HepG2 (cell line): ENCODE measurements around the gene PAIP1. TPM values are rescaled to one million over a fixed set of nuclear protein-coding genes. Genes with fewer than 3 reads are reported as not detected.

Source experiments
- ATF6 ChIP-seq: sonication (generic); formaldehyde crosslinking; conservative IDR thresholded peaks from 2 replicates; pipeline ENCODE4 v1.4.0; 2020; ENCODE audit warnings: missing genetic modification reagents
- ATM ChIP-seq: fragments of 450-650 bp; IDR thresholded peaks from 2 replicates; pipeline ENCODE4 v1.7.1; 2017; ENCODE audit warnings: mild to moderate bottlenecking, borderline replicate concordance
- DR1 ChIP-seq: sonication (generic); formaldehyde crosslinking; IDR thresholded peaks from 2 replicates; pipeline ENCODE4 v1.8.0; 2021; ENCODE audit warnings: mild to moderate bottlenecking, missing genetic modification reagents, inconsistent platforms
- EEA1 ChIP-seq: sonication (generic); formaldehyde crosslinking; IDR thresholded peaks from 2 replicates; pipeline ENCODE4 v1.5.1; 2020; ENCODE audit warnings: mild to moderate bottlenecking, missing genetic modification reagents, borderline replicate concordance
- HNF1A ChIP-seq, 2 experiments: sonication (generic) in 1 of 2; formaldehyde crosslinking in 1 of 2; IDR thresholded peaks; 2 replicates each; pipeline versions ENCODE4 v1.4.0 to v1.6.1; 2016 to 2020; ENCODE audit warnings: borderline replicate concordance in 1 of 2, low read depth in 1 of 2, mild to moderate bottlenecking in 1 of 2, missing genetic modification reagents in 1 of 2
- MIER2 ChIP-seq: IDR thresholded peaks from 2 replicates; pipeline ENCODE4 v1.6.1; 2016; ENCODE audit warnings: missing biosample characterization, missing genetic modification reagents
- PBX2 ChIP-seq: IDR thresholded peaks from 2 replicates; pipeline ENCODE4 v1.6.1; 2016; ENCODE audit warnings: control low read depth
- PCBP2 ChIP-seq: fragments of 200-400 bp; formaldehyde crosslinking; optimal IDR thresholded peaks from 2 replicates; pipeline ENCODE3; 2018; ENCODE audit warnings: low read length, low read depth; ENCODE audit not compliant: poor library complexity, severe bottlenecking
- ZBED4 ChIP-seq: sonication (generic); formaldehyde crosslinking; IDR thresholded peaks from 2 replicates; pipeline ENCODE4 v1.4.0; 2020; ENCODE audit warnings: missing genetic modification reagents, borderline replicate concordance
- ZBTB14 ChIP-seq: sonication (generic); formaldehyde crosslinking; IDR thresholded peaks from 2 replicates; pipeline ENCODE4 v1.4.0; 2020; ENCODE audit warnings: missing genetic modification reagents
- ZFP36L2 ChIP-seq: sonication (generic); formaldehyde crosslinking; IDR thresholded peaks from 2 replicates; pipeline ENCODE4 v1.4.0; 2020; ENCODE audit warnings: missing genetic modification reagents
- ZNF225 ChIP-seq: sonication (generic); formaldehyde crosslinking; IDR thresholded peaks from 2 replicates; pipeline ENCODE4 v1.4.0; 2020; ENCODE audit warnings: mild to moderate bottlenecking, missing genetic modification reagents
- ZNF263 ChIP-seq: sonication (generic); formaldehyde crosslinking; IDR thresholded peaks from 2 replicates; pipeline ENCODE4 v1.4.0; 2020; ENCODE audit warnings: missing genetic modification reagents
- ZNF704 ChIP-seq: sonication (generic); formaldehyde crosslinking; IDR thresholded peaks from 2 replicates; pipeline ENCODE4 v1.8.1; 2023; ENCODE audit warnings: mild to moderate bottlenecking, inconsistent platforms, moderate library complexity, missing genetic modification reagents, borderline replicate concordance
- polyA plus RNA-seq, 8 experiments: library from polyadenylated mRNA; depleted of rRNA in 3 of 8; stranded (reverse) in 7 of 8; unstranded in 1 of 8; fragments of >200 nt; fragmentation: Illumina TruSeq in 4 of 8; extraction: Trizol in 4 of 8; gene quantifications; 2 replicates each; pipeline versions ENCODE4 v1.2.1 to v1.2.3, GENCODE V29; 2011 to 2016; ENCODE audit warnings: low read depth in 4 of 8, missing spikeins in 1 of 8, mixed read lengths in 1 of 8; ENCODE audit not compliant: insufficient read depth in 1 of 8
- total RNA-seq, 5 experiments: library from RNA; depleted of rRNA; stranded (reverse); fragments of >200 nt; fragmentation: Illumina TruSeq; extraction: Trizol; gene quantifications; 2 replicates each; pipeline ENCODE4 v1.2.3, GENCODE V29; 2016; ENCODE audit warnings: low read depth in 1 of 5

The PAIP1 gene
- total and polyA plus RNA-seq, 2 of the 13 experiments (the other 11 are each of a cell fraction or from before 2014, with no cell fraction given): 96.6 to 116 TPM

GRCh38 chr5:43555895-43556606 lies 826 bp downstream of the PAIP1 start (continued):
- no peak for TF ChIP-seq ATF6
- TF ChIP-seq MIER2 (CRISPR knock-in tag): no peak
- TF ChIP-seq ZBED4 (CRISPR knock-in tag): 0 out of 2 replicates have a peak, but pooled peaks have one; percentile 1
- no peak for TF ChIP-seq PBX2 (CRISPR knock-in tag)
- TF ChIP-seq ZNF704 (CRISPR knock-in tag): no peak
- TF ChIP-seq EEA1 (CRISPR knock-in tag): no peak
- peak; percentile 34; the same call in 1 of the 2 replicates for TF ChIP-seq DR1 (CRISPR knock-in tag)
- TF ChIP-seq HNF1A (IDR thresholded peaks at IDR 0.05; ENCODE audit: low read depth): no peak
- TF ChIP-seq HNF1A (CRISPR knock-in tag; IDR thresholded peaks at IDR 0.05; ENCODE audit: borderline replicate concordance): no peak; the same call in 1 of the 2 replicates
- no peak for TF ChIP-seq ATM
- no peak for TF ChIP-seq ZNF263 (CRISPR knock-in tag)
- no peak for TF ChIP-seq ZBTB14 (CRISPR knock-in tag)
- no peak for TF ChIP-seq PCBP2
- no peak for TF ChIP-seq ZFP36L2
- no peak for TF ChIP-seq ZNF225 (CRISPR knock-in tag)
